Muscle of leg (tissue), 11 donors: ENCODE measurements around the gene SRC. TPM values are rescaled to one million over a fixed set of nuclear protein-coding genes. Genes with fewer than 3 reads are reported as not detected.
A peak's percentile ranks its signal among the peaks of the same experiment; 100 is the strongest.

Source experiments
- DNase-seq: peaks from one replicate; pipeline ENCODE4 v3.0.0; 2013
- H3K27ac ChIP-seq: one replicate; pipeline ENCODE4 v1.5.1; 2013; ENCODE audit warnings: mild to moderate bottlenecking, low read length, control low read depth
- H3K27me3 ChIP-seq: one replicate; pipeline ENCODE4 v1.6.1; 2013; ENCODE audit warnings: low read length; ENCODE audit not compliant: control insufficient read depth, insufficient read depth
- H3K36me3 ChIP-seq: one replicate; pipeline ENCODE4 v1.6.1; 2013; ENCODE audit warnings: low read length; ENCODE audit not compliant: control insufficient read depth, insufficient read depth
- H3K4me1 ChIP-seq: one replicate; pipeline ENCODE4 v1.6.1; 2013; ENCODE audit warnings: low read length; ENCODE audit not compliant: control insufficient read depth, insufficient read depth
- H3K4me3 ChIP-seq: one replicate; pipeline ENCODE4 v1.5.1; 2013; ENCODE audit warnings: low read length, control low read depth
- H3K9me3 ChIP-seq: replicated peaks from 2 replicates; pipeline ENCODE4 v1.6.1; 2013; ENCODE audit warnings: low read depth, low read length; ENCODE audit not compliant: control insufficient read depth
- WGBS: methylation state at CpG from one replicate; pipeline ENCODE4 v1.1.5; 2013; ENCODE audit warnings: missing lambda C conversion rate; ENCODE audit not compliant: insufficient coverage; 5-methylcytosine and 5-hydroxymethylcytosine counted together
- polyA plus RNA-seq, 8 donors: library from polyadenylated mRNA; unstranded; fragments of 120-200 nt; gene quantifications; one replicate each; pipeline versions ENCODE4 v1.2.1 to v1.2.3, GENCODE V29; 2013; ENCODE audit warnings: inconsistent platforms in 1 of 8, low replicate concordance in 1 of 8; ENCODE audit not compliant: insufficient read length in 8 of 8, insufficient read depth in 1 of 8
- total RNA-seq: library from RNA; stranded (reverse); fragments of 120-200 nt; gene quantifications from one replicate; pipeline ENCODE4 v1.2.4, GENCODE V29; 2013

SRC gene
- total and polyA plus RNA-seq, 9 donors, result 8.6 to 25.4 (median 16.6) TPM

DNA sequence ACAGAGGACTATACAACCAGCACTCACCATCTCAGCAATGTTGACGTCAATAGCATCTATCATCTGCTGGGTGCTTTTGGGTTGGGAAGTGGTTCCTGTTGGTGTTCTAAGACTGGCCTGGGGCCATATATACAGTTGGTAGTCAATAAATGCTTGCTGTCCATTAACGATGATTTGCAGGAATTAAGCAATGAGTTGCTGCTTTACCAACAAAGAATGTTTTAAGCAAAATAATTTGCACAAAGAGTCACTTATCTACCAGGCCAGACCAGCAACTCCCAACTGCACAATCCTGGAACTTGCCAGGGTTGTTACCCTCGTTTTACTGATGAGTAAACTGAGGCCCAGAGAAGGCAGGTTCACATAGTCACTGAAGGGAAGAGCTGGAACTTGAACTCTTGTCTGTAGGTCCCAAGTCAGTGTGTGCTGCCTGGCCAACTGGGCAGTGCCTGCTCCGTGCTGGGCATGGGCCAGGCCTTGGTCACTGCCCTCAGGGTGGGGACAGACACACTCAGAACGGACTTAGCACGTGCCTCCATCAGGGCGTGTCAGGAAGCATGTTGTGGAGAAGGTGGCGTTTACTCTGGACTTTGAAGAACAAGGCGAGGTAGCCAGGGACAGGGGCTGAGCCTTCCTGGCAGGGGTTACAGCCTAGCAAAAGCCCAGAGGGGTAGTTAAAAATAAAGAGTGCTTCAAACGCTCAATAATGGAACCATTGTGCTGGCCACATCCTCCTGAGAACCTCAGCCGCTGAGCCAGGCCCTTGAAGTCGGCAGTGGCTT lies 2.5 kb upstream of the SRC start:
- Histone ChIP-seq H3K4me1 (peaks cover 12% of the 10 kb centered on the region), H3K27me3 (peaks cover 4% of the 10 kb centered on the region), H3K9me3 (no peaks in the 10 kb centered on the region), H3K36me3 (peaks cover 3% of the 10 kb centered on the region), H3K4me3 (no peak overlapping the region), H3K27ac (no peak overlapping the region)
- 61% methylated on average over 9 of the region's 12 CpGs for WGBS
- DNase-seq, result no peak

DNA sequence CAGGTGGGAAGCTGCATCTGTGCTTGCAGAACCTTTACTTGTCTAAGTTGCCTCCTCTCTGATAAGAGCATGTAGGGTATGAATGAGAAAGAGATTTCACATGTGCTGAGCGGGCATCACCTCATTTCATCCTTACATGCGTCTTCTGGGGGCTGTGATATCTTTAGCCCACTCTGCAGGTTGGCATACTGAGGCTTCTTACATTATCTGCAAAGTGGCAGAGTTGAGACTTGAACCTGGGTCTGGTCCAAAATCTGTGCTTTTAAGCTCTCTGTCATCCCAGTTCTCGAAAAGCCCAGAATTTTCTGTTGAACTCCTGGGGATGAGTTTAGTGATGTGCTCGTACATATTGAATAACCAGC lies 2.0 kb upstream of the SRC start:
- Histone ChIP-seq H3K27ac (no peak overlapping the region), H3K4me3 (no peak overlapping the region), H3K36me3 (peaks cover 3% of the 10 kb centered on the region), H3K9me3 (no peaks in the 10 kb centered on the region), H3K4me1 (peaks cover 16% of the 10 kb centered on the region), H3K27me3 (peaks cover 4% of the 10 kb centered on the region)
- 100% methylated on average over 1 of the region's 4 CpGs for WGBS
- DNase-seq, result no peak

DNA sequence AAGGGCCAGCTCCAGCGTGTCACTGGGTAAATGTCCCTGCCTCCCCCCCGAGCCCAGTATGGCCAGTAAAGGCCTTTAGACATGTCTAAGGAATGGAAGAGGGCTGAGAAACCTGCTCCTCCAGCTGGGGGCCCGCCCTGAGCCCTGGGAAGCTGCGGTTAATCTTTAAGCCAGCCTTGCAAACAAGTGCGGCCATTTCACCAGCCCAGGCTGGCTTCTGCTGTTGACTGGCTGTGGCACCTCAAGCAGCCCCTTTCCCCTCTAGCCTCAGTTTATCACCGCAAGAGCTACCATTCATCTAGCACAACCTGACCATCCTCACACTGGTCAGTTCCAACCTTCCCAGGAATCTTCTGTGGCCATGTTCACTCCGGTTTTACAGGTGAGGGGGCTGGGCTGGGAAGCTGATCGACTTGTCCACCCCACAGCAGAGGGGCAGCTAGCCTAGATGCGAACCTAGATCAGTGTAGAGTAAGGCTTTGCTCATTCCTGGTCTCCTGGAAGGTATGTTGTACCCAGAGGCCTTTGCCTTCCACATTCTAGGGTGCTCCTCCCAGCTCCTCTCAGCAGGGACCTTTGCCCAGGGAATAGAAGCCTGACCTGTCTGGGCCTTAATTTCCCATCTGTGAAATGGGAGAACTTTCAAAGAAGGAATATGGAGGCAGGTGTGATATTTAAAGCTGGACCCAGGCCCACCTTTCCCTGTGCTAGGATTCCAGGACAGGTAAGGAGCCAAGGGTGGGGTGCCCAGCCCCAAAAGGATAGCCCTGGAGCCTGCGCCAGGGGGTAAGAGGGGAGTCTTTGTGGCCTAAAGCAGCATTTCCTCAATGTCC lies 1.2 kb upstream of the SRC start:
- WGBS, result 68% methylated on average over 6 of the region's 10 CpGs
- Histone ChIP-seq H3K9me3 (no peaks in the 10 kb centered on the region), H3K4me1 (peaks cover 16% of the 10 kb centered on the region), H3K27me3 (peaks cover 4% of the 10 kb centered on the region), H3K4me3 (no peak overlapping the region), H3K36me3 (peaks cover 3% of the 10 kb centered on the region), H3K27ac (no peak overlapping the region)
- no peak for DNase-seq

DNA sequence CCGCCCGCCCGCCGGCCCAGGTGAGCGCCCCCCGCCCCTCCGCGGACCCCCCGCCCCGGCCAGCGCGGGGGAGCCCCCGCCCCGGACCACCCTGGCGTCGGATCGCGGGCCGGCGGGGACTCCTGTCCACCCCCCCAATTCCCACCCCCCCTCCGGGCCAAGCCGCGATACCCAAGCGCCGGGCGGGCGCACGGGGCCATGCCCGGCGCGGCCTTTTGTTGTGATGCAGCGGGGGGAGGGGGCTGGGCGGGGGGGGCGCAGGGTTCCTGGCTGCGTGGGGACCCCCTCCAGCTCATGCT lies 245 bp downstream of the SRC start:
- H3K27me3 ChIP-seq, result peaks cover 4% of the 10 kb centered on the region
- DNase-seq, result no peak
- peaks cover 3% of the 10 kb centered on the region for H3K36me3 ChIP-seq
- no CpG with 5 or more reads among the region's 35 CpGs for WGBS
- H3K9me3 ChIP-seq, result no peaks in the 10 kb centered on the region
- H3K27ac ChIP-seq, result no peak overlapping the region
- peaks cover 16% of the 10 kb centered on the region for H3K4me1 ChIP-seq
- H3K4me3 ChIP-seq, result peak overlapping the region; percentile 58

- Histone ChIP-seq H3K4me3 (peak overlapping the region; percentile 58), H3K9me3 (no peaks in the 10 kb centered on the region), H3K36me3 (peaks cover 7% of the 10 kb centered on the region), H3K27me3 (peaks cover 4% of the 10 kb centered on the region), H3K27ac (peak overlapping the region; percentile 6), H3K4me1 (peaks cover 16% of the 10 kb centered on the region)
- DNase-seq, result peak; percentile 32
- 23% methylated on average over 13 of the region's 22 CpGs for WGBS
Observed at GRCh38 chr20:37346535-37347346, 801 bp downstream of the SRC start.

DNA sequence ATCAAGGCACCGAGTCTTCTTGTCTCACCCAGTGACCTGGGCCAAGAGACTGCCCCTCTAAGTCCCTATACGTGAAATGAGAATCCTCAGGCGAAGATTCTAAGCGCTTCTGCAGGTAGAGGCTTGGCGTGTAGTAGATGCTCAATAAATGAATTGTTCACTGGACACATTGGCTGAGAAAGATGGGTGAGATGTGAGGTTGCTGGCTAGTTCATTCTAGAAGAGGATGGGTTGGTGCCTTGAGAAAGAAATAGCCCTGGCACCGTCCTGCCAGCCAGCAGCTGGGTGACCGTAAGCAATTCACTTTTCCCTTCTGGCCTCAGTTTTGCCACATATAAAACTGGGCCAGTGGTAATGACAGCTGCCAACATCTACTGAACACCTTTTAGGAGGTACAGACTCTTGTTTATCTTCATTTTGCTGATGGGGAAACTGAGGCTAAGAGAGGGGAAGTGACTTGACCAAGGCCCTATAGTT lies 1.4 kb downstream of the SRC start:
- Histone ChIP-seq H3K36me3 (peaks cover 9% of the 10 kb centered on the region), H3K9me3 (no peaks in the 10 kb centered on the region), H3K4me1 (peaks cover 16% of the 10 kb centered on the region), H3K27ac (no peak overlapping the region), H3K4me3 (peak overlapping the region; percentile 58), H3K27me3 (peaks cover 4% of the 10 kb centered on the region)
- 86% methylated on average over 5 of the region's 7 CpGs for WGBS
- DNase-seq, result no peak

DNA sequence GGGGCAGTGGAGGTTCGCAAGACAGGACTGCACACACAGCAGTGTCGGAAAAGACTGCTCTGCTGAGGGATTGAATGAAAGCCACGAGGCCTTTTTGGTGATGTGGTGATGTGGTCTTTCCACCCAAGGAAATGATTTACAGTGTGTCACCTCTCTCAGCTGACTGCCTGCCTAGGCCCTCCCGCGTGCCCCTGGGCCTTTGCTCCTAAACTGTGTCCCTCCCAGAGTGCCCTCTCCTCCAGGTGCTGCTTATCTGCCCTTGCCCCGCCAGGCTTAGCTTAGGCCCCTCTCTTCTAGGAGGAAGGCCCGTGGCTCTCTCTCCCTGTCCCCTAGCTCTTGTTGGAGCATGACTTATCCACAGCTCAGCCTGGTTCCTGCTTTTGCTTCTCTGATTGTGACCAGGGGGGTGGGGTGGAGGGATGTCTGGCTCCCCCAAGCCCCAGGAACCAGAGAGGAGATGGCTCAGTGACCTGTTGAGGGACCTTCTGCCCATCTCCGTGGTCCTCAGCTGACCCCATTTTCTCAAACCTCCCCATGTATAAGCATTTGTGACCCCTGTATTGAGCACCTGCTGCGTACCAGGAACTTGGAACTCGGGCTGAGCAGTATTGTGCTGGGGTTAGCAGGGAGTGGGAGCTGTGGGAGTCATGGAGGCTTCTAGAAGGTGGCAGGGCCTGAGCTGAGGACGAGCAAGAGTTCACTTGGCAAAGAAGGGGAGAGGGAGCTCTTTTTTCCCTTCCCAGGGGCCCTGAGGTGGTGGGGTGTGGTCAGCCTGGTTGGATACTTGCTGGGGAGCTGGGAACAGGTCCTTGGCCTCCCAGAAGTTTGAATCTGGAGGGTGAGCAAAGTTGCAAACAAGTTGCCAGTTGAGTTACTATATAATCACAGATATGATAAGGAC lies 2.2 kb downstream of the SRC start:
- H3K27me3 ChIP-seq, result peaks cover 4% of the 10 kb centered on the region
- WGBS, result 61% methylated on average over 7 of the region's 11 CpGs
- peaks cover 16% of the 10 kb centered on the region for H3K4me1 ChIP-seq
- H3K27ac ChIP-seq, result no peak overlapping the region
- H3K9me3 ChIP-seq, result no peaks in the 10 kb centered on the region
- H3K36me3 ChIP-seq, result peaks cover 11% of the 10 kb centered on the region
- H3K4me3 ChIP-seq, result no peak overlapping the region
- DNase-seq, result no peak

DNA sequence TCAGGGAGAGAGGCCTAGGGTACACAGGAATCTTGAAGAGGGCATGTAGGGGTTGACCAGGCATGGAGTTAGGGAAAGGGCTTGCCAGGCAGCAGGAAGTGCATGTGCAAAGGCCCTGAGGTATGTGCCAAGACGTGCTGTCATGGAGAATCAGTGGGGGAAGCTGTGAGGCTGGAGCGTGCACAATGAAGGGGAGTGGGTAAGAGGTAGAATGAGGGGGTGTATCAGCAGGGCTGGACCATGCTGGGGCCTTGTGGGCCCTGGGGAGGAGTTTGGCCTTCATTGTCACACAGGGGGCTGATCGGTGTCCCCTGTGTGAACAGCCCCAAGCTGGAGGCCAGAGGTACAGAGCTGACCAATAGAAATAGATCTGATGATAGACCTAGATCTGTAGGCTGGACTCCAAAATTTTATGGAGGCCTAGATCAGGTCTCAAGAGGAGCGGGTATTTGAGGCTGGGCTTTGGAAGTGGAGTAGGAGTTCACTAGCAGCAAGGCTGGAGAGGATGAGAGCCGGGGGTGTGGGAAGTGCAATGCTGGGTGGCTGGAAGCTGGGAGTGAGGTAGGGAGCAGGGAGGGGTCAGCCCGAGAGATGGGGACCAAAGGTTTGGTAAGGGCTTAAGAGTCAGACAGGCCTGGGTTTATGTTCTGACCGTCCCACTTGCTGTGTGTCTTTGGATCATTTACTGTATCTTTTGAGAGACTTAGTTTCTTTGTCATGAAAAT lies 3.0 kb downstream of the SRC start:
- H3K27ac ChIP-seq, result no peak overlapping the region
- H3K36me3 ChIP-seq, result peaks cover 16% of the 10 kb centered on the region
- no peaks in the 10 kb centered on the region for H3K9me3 ChIP-seq
- H3K4me1 ChIP-seq, result peaks cover 16% of the 10 kb centered on the region
- WGBS, result 86% methylated on average over 7 of the region's 7 CpGs
- no peak overlapping the region for H3K4me3 ChIP-seq
- DNase-seq, result no peak
- peaks cover 4% of the 10 kb centered on the region for H3K27me3 ChIP-seq
